Esophagus squamous epithelium (tissue), 5 donors: ENCODE measurements around the gene LMOD3. TPM values are rescaled to one million over a fixed set of nuclear protein-coding genes. Genes with fewer than 3 reads are reported as not detected.

Source experiments
- DNase-seq: peaks from one replicate; lab custom pipeline; 2025; lab: John Stamatoyannopoulos, UW
- H3K27ac ChIP-seq, 4 donors: fragments of 200-600 bp; sonication (generic); one replicate each; pipeline ENCODE4 v1.5.1; 2016 to 2019; ENCODE audit warnings: mild to moderate bottlenecking in 1 of 4
- H3K27me3 ChIP-seq, 4 donors: fragments of 200-600 bp; sonication (generic); 1 replicate in 3 of 4; 2 replicates in 1 of 4; pipeline versions ENCODE4 v1.5.1 to v1.6.0; 2017 to 2021; ENCODE audit warnings: antibody characterized with exemption in 1 of 4
- H3K36me3 ChIP-seq, 3 donors: fragments of 200-600 bp; sonication (generic); one replicate each; pipeline ENCODE4 v1.5.1; 2016 to 2019
- H3K4me1 ChIP-seq, 3 donors: fragments of 200-600 bp; sonication (generic); one replicate each; pipeline ENCODE4 v1.5.1; 2017 to 2019
- H3K4me3 ChIP-seq, 4 donors: fragments of 200-600 bp; sonication (generic); 1 replicate in 3 of 4; 2 replicates in 1 of 4; pipeline ENCODE4 v1.5.1; 2016 to 2019; ENCODE audit warnings: mild to moderate bottlenecking in 2 of 4, moderate library complexity in 1 of 4
- H3K9me3 ChIP-seq, 3 donors: fragments of 200-600 bp; sonication (generic); one replicate each; pipeline ENCODE4 v1.5.1; 2016 to 2019
- POLR2A ChIP-seq, 4 donors: fragments of 450-650 bp; IDR thresholded peaks; one replicate each; pipeline ENCODE4 v1.6.1; 2017; ENCODE audit warnings: antibody characterized with exemption in 4 of 4, mild to moderate bottlenecking in 4 of 4, moderate library complexity in 3 of 4
- WGBS, 2 donors: methylation state at CpG; one replicate each; pipeline ENCODE4 v1.1.5; 2018; 5-methylcytosine and 5-hydroxymethylcytosine counted together
- intact Hi-C: fragments of 100-400 bp; cut with DNase I; formaldehyde crosslinking; loops from one replicate; pipeline ENCODE4 v1.15.0; 2022
- total RNA-seq, 4 donors: library from RNA; depleted of rRNA; stranded (reverse); fragments of >200 nt; gene quantifications; one replicate each; pipeline ENCODE4 v1.1.0, GENCODE V29; 2016
- TF ChIP-seq, protein P1 (sequence below), 6 experiments: fragments of 450-650 bp in 4 of 6; fragments of 200-600 bp in 2 of 6; sonication (generic) in 2 of 6; IDR thresholded peaks; one replicate each; pipeline ENCODE4 v1.5.1; 2016 to 2019; ENCODE audit warnings: antibody characterized with exemption in 6 of 6, mild to moderate bottlenecking in 4 of 6, moderate library complexity in 4 of 6
- donor health status: DM: yes; HTN: yes; CAD: no.

Gene LMOD3
- total RNA-seq, 4 donors from 2014 or later: under 0.01 TPM; not detected in 3

DNA sequence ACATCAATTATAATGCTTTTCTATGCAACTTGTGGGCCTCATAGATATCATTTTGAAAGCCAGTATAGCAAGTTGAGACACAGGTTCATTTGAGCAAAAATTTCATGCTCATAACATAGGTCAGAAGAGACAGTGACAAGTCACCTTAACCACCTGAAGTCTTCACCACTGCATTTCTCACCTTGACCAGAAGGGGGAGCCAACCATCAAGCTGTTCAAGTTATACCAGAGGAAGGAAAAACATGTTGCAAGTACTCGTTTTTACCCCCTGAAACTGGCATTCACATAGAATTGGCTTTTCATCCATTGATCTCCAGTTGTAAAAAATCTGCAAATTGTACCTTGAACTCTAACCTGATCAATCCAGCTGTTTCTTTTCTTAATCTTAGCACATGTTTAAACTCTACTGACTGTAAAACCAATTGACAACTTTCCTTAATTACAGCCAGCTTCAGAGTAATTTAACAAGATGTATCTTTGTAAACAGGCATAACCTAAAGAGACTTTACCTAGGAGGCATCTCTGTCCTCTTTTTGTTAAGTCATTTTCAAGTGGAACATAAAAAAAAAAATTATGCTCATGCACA lies 1.4 kb downstream of the LMOD3 start:
- WGBS, 2 donors: 0% methylated on average over 1 of the region's 1 CpG
- TF ChIP-seq POLR2A (IDR thresholded peaks at IDR 0.05): no peak
- TF ChIP-seq, protein P1, sequence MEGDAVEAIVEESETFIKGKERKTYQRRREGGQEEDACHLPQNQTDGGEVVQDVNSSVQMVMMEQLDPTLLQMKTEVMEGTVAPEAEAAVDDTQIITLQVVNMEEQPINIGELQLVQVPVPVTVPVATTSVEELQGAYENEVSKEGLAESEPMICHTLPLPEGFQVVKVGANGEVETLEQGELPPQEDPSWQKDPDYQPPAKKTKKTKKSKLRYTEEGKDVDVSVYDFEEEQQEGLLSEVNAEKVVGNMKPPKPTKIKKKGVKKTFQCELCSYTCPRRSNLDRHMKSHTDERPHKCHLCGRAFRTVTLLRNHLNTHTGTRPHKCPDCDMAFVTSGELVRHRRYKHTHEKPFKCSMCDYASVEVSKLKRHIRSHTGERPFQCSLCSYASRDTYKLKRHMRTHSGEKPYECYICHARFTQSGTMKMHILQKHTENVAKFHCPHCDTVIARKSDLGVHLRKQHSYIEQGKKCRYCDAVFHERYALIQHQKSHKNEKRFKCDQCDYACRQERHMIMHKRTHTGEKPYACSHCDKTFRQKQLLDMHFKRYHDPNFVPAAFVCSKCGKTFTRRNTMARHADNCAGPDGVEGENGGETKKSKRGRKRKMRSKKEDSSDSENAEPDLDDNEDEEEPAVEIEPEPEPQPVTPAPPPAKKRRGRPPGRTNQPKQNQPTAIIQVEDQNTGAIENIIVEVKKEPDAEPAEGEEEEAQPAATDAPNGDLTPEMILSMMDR (IDR thresholded peaks at IDR 0.05): peak; percentile 57 to 93 (median 86)
- intact Hi-C loops: no loop called here
- Histone ChIP-seq H3K9me3 (no peaks in the 10 kb centered on the region), H3K4me1 (peaks cover 0 to 15% (median 4%) of the 10 kb centered on the region in 3 donors), H3K36me3 (no peaks in the 10 kb centered on the region), H3K27me3 (no peaks in the 10 kb centered on the region), H3K4me3 (no peak overlapping the region), H3K27ac (peak overlapping the region in 1 of 4 donors; percentile 23)
- peak; percentile 1 for DNase-seq

DNA sequence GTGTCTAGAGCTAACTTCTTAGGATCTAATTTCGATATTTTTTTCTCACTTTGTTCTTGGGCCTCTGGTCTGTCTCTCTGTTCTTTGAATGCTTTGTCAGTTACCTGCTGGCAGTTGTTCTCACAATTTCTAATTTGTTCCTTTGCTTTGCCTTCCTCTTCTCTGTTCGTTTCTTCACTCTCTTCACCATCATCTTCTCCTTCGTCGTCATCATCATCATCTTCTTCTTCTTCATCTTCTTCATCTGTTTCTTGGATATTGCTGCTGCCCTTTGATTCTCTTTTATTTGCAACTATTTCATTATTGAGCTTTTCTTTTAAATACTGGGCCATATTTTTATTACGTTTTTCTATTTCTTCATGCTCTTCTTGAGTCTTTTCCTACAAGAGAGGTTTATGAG lies 2.7 kb downstream of the LMOD3 start:
- intact Hi-C loops: no loop called here
- TF ChIP-seq POLR2A (IDR thresholded peaks at IDR 0.05): no peak
- TF ChIP-seq, protein P1 (IDR thresholded peaks at IDR 0.05): no peak
- DNase-seq: no peak
- Histone ChIP-seq H3K36me3 (no peaks in the 10 kb centered on the region), H3K9me3 (no peaks in the 10 kb centered on the region), H3K27me3 (no peaks in the 10 kb centered on the region), H3K4me1 (peaks cover 0 to 15% (median 4%) of the 10 kb centered on the region in 3 donors), H3K27ac (no peak overlapping the region), H3K4me3 (no peak overlapping the region)
- 85 to 89% methylated on average over 5 of the region's 5 CpGs for WGBS, 2 donors

DNA sequence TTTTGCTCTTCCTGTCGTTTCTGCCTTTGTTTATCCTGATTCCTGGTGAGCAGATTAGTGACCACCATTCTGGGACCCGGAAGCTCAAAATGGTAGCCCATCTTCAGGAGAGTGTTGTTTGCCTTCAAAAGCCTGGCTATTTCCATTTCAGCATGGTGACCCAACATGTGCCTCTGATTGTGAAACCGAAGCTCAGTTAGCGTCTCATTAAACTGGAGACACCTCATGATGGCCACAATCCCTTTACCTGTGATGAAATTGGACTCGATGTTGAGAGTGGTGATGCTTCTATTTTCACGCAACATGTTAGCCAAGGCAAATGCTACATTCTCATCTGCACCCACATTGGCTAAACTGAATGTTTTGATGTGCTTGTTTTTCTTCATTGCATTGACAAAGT lies 3.3 kb downstream of the LMOD3 start:
- Histone ChIP-seq H3K4me3 (no peak overlapping the region), H3K27ac (no peak overlapping the region), H3K4me1 (peaks cover 0 to 15% (median 4%) of the 10 kb centered on the region in 3 donors), H3K27me3 (no peaks in the 10 kb centered on the region), H3K9me3 (no peaks in the 10 kb centered on the region), H3K36me3 (no peaks in the 10 kb centered on the region)
- no peak for DNase-seq
- TF ChIP-seq, protein P1 (IDR thresholded peaks at IDR 0.05): no peak
- no peak for TF ChIP-seq POLR2A (IDR thresholded peaks at IDR 0.05)
- WGBS, 2 donors: 81 to 89% methylated on average over 6 of the region's 6 CpGs
- intact Hi-C loops: no loop called here

DNA sequence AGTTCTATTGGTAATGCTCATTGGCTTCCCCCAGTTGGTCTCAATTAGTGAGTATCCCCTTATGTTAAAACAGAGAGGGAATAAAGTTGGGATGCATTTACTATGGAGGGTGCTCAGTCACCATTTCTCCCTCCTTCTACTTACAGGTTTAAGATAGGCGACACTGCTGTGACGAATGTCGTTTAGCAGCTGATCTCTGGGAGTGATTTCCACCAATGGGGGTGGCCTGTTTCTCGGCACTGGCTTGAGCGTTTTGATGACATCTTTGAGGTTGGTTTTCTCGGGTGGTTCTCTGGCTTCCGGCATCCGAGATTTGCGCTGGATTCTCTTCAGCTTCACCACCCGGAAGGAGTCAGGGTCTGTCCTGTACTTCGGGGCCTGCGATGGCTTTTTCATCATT lies 3.8 kb downstream of the LMOD3 start:
- H3K27ac ChIP-seq: no peak overlapping the region
- no peaks in the 10 kb centered on the region for H3K9me3 ChIP-seq
- DNase-seq: no peak
- no peak overlapping the region for H3K4me3 ChIP-seq
- H3K36me3 ChIP-seq: no peaks in the 10 kb centered on the region
- H3K27me3 ChIP-seq: no peaks in the 10 kb centered on the region
- 91 to 100% methylated on average over 5 to 10 of the region's 12 CpGs for WGBS, 2 donors
- no peak for TF ChIP-seq POLR2A (IDR thresholded peaks at IDR 0.05)
- TF ChIP-seq, protein P1 (IDR thresholded peaks at IDR 0.05): no peak
- H3K4me1 ChIP-seq: peaks cover 0 to 20% (median 4%) of the 10 kb centered on the region in 3 donors
- intact Hi-C loops: no loop called here

DNA sequence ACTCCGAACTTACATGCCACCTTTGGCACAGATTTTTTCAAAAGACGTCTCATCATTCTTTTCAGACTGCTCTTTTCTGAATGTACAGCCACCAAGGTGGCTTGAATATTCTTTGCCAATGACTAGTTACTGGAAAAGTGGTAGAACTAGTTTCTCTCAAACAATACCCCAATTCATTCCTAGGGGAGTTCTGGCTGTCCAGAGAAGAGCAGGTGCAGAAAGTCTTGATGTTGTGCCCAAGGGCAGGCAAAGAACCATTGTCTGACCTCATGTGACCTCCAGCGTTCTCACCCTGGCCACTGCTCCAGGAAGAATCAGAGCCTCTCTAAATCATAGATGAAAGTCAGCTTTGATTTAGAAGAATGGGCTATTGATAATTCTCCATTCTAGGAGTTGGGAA lies 5.5 kb downstream of the LMOD3 start:
- 29 to 63% methylated on average over 3 of the region's 3 CpGs for WGBS, 2 donors

More for the DNA sequence above, 5.5 kb downstream of the LMOD3 start:
- intact Hi-C loops: no loop called here
- peaks cover 0 to 21% (median 4%) of the 10 kb centered on the region in 3 donors for H3K4me1 ChIP-seq
- no peak for DNase-seq
- H3K9me3 ChIP-seq: no peaks in the 10 kb centered on the region
- H3K27me3 ChIP-seq: no peaks in the 10 kb centered on the region
- peak overlapping the region in 1 of 4 donors; percentile 25 for H3K27ac ChIP-seq
- H3K36me3 ChIP-seq: no peaks in the 10 kb centered on the region
- no peak overlapping the region for H3K4me3 ChIP-seq
- TF ChIP-seq, protein P1 (IDR thresholded peaks at IDR 0.05): no peak
- TF ChIP-seq POLR2A (IDR thresholded peaks at IDR 0.05): no peak
